WTC11 (cell line): ENCODE measurements around the gene ATG7. TPM values are rescaled to one million over a fixed set of nuclear protein-coding genes. Genes with fewer than 3 reads are reported as not detected.

Experiments
- ATAC-seq: fragments of 200-7000 bp; cut with Tn5 transposase; 2 replicates; pipeline ENCODE4 v1.10.0; 2021; ENCODE audit warnings: mild to moderate bottlenecking, moderate library complexity
- CTCF ChIA-PET: fragments of 300-600 bp; sonication (Branson Sonifier 250); formaldehyde crosslinking; loops from one replicate; lab custom pipeline; 2021; ENCODE audit warnings: antibody characterized with exemption; lab: Charles Lee
- POLR2A ChIA-PET: fragments of 350-600 bp; sonication (Branson Sonifier 250); formaldehyde crosslinking; loops from one replicate; lab custom pipeline; 2021; ENCODE audit warnings: antibody characterized with exemption; lab: Charles Lee
- DNase-seq: peaks from one replicate; pipeline ENCODE4 v3.0.0; 2021; ENCODE audit warnings: low spot score
- H3K27ac Mint-ChIP-seq: 2 replicates; pipeline ENCODE4 v1.8.0; 2021; ENCODE audit warnings: mixed read lengths
- H3K27me3 Mint-ChIP-seq: 2 replicates; pipeline ENCODE4 v1.8.0; 2021; ENCODE audit warnings: low read depth, mild to moderate bottlenecking, moderate library complexity, mixed read lengths
- H3K36me3 Mint-ChIP-seq: 2 replicates; pipeline ENCODE4 v1.8.0; 2021; ENCODE audit warnings: mixed read lengths
- H3K4me1 Mint-ChIP-seq: 2 replicates; pipeline ENCODE4 v1.8.0; 2022; ENCODE audit warnings: mixed read lengths
- H3K4me3 Mint-ChIP-seq: 2 replicates; pipeline ENCODE4 v1.8.0; 2021; ENCODE audit warnings: mild to moderate bottlenecking, moderate library complexity, mixed read lengths
- H3K9me3 Mint-ChIP-seq: 2 replicates; pipeline ENCODE4 v1.8.0; 2021; ENCODE audit warnings: mixed read lengths
- ARID4B ChIP-seq: sonication (generic); formaldehyde crosslinking; IDR thresholded peaks from 2 replicates; pipeline ENCODE4 v1.8.0; 2023; ENCODE audit warnings: missing genetic modification reagents, mild to moderate bottlenecking, borderline replicate concordance
- ATF3 ChIP-seq: sonication (generic); formaldehyde crosslinking; conservative IDR thresholded peaks from 2 replicates; pipeline ENCODE4 v1.8.1; 2022; ENCODE audit warnings: mild to moderate bottlenecking, missing genetic modification reagents
- CDX4 ChIP-seq: fragments of 250-450 bp; sonication (Bioruptor Pico); IDR thresholded peaks from 2 replicates; pipeline ENCODE4 v1.9.0; 2021; ENCODE audit warnings: moderate library complexity, mild to moderate bottlenecking, inconsistent platforms, borderline replicate concordance
- E2F4 ChIP-seq: sonication (generic); formaldehyde crosslinking; IDR thresholded peaks from 2 replicates; pipeline ENCODE4 v1.8.1; 2022; ENCODE audit warnings: low read depth, mild to moderate bottlenecking, moderate library complexity, missing genetic modification reagents, borderline replicate concordance
- ERG ChIP-seq: fragments of 250-450 bp; sonication (Bioruptor Pico); IDR thresholded peaks from 2 replicates; pipeline ENCODE4 v1.8.0; 2021; ENCODE audit warnings: mild to moderate bottlenecking
- ETV6 ChIP-seq: sonication (generic); formaldehyde crosslinking; IDR thresholded peaks from 2 replicates; pipeline ENCODE4 v1.8.1; 2022; ENCODE audit warnings: mild to moderate bottlenecking, missing genetic modification reagents
- FOXJ3 ChIP-seq: sonication (generic); formaldehyde crosslinking; IDR thresholded peaks from 2 replicates; pipeline ENCODE4 v1.9.0; 2021; ENCODE audit warnings: missing genetic modification reagents, mild to moderate bottlenecking, borderline replicate concordance
- FOXP1 ChIP-seq: sonication (generic); formaldehyde crosslinking; IDR thresholded peaks from 2 replicates; pipeline ENCODE4 v1.8.0; 2022; ENCODE audit warnings: missing genetic modification reagents, mild to moderate bottlenecking, moderate library complexity, borderline replicate concordance
- HMGA2 ChIP-seq: fragments of 250-450 bp; sonication (Bioruptor Pico); IDR thresholded peaks from 2 replicates; pipeline ENCODE4 v1.4.0; 2021; ENCODE audit warnings: mild to moderate bottlenecking, moderate library complexity
- JUN ChIP-seq: sonication (generic); formaldehyde crosslinking; IDR thresholded peaks from 2 replicates; pipeline ENCODE4 v1.8.0; 2023; ENCODE audit warnings: mild to moderate bottlenecking, missing genetic modification reagents
- KAT7 ChIP-seq: sonication (generic); formaldehyde crosslinking; IDR thresholded peaks from 2 replicates; pipeline ENCODE4 v1.8.1; 2023; ENCODE audit warnings: missing genetic modification reagents, mild to moderate bottlenecking, borderline replicate concordance
- MLX ChIP-seq: sonication (generic); formaldehyde crosslinking; IDR thresholded peaks from 2 replicates; pipeline ENCODE4 v1.8.1; 2023; ENCODE audit warnings: mild to moderate bottlenecking, missing genetic modification reagents, moderate library complexity
- NFATC4 ChIP-seq: fragments of 250-450 bp; sonication (Bioruptor Pico); IDR thresholded peaks from 2 replicates; pipeline ENCODE4 v1.9.0; 2021; ENCODE audit warnings: mild to moderate bottlenecking
- NFE2L1 ChIP-seq: sonication (generic); formaldehyde crosslinking; IDR thresholded peaks from 2 replicates; pipeline ENCODE4 v1.8.1; 2023; ENCODE audit warnings: missing genetic modification reagents
- NFYB ChIP-seq: sonication (generic); formaldehyde crosslinking; conservative IDR thresholded peaks from 2 replicates; pipeline ENCODE4 v1.8.0; 2022; ENCODE audit warnings: low read depth, missing genetic modification reagents
- NR1H2 ChIP-seq: sonication (generic); formaldehyde crosslinking; IDR thresholded peaks from 2 replicates; pipeline ENCODE4 v1.9.0; 2021; ENCODE audit warnings: mild to moderate bottlenecking, moderate library complexity, missing genetic modification reagents
- RORB ChIP-seq: fragments of 250-450 bp; sonication (Bioruptor Pico); IDR thresholded peaks from 2 replicates; pipeline ENCODE4 v1.9.0; 2021; ENCODE audit warnings: mild to moderate bottlenecking
- SMAD4 ChIP-seq: sonication (generic); formaldehyde crosslinking; IDR thresholded peaks from 2 replicates; pipeline ENCODE4 v1.8.0; 2022; ENCODE audit warnings: mild to moderate bottlenecking, missing genetic modification reagents
- SOX15 ChIP-seq: fragments of 250-450 bp; sonication (Bioruptor Pico); IDR thresholded peaks from 2 replicates; pipeline ENCODE4 v1.9.0; 2021; ENCODE audit warnings: mild to moderate bottlenecking
- SP1 ChIP-seq: sonication (generic); formaldehyde crosslinking; conservative IDR thresholded peaks from 2 replicates; pipeline ENCODE4 v1.8.1; 2022; ENCODE audit warnings: missing genetic modification reagents
- ZNF138 ChIP-seq: sonication (generic); formaldehyde crosslinking; conservative IDR thresholded peaks from 2 replicates; pipeline ENCODE4 v1.8.1; 2022; ENCODE audit warnings: mild to moderate bottlenecking, moderate library complexity, missing genetic modification reagents
- ZNF396 ChIP-seq: fragments of 250-450 bp; sonication (Bioruptor Pico); IDR thresholded peaks from 2 replicates; pipeline ENCODE4 v1.8.0; 2021; ENCODE audit warnings: mild to moderate bottlenecking, moderate library complexity, borderline replicate concordance
- ZNF416 ChIP-seq: fragments of 250-450 bp; sonication (Bioruptor Pico); IDR thresholded peaks from 2 replicates; pipeline ENCODE4 v1.9.0; 2021; ENCODE audit warnings: mild to moderate bottlenecking, inconsistent platforms
- ZNF423 ChIP-seq: fragments of 250-450 bp; sonication (Bioruptor Pico); IDR thresholded peaks from 2 replicates; pipeline ENCODE4 v2.1.2; 2022; ENCODE audit warnings: mild to moderate bottlenecking, moderate library complexity
- ZNF671 ChIP-seq: fragments of 250-450 bp; sonication (Bioruptor Pico); IDR thresholded peaks from 2 replicates; pipeline ENCODE4 v1.8.0; 2021; ENCODE audit warnings: mild to moderate bottlenecking
- total RNA-seq: library from RNA; stranded (reverse); gene quantifications from 3 replicates; pipeline ENCODE4 v1.2.3, GENCODE V29; 2021
- TF ChIP-seq, protein P1 (sequence below): sonication (generic); formaldehyde crosslinking; IDR thresholded peaks from 2 replicates; pipeline ENCODE4 v1.8.1; 2022; ENCODE audit warnings: mild to moderate bottlenecking, moderate library complexity, missing genetic modification reagents
- TF ChIP-seq, protein P2 (sequence below): sonication (generic); formaldehyde crosslinking; IDR thresholded peaks from 2 replicates; pipeline ENCODE4 v1.8.0; 2023; ENCODE audit warnings: missing genetic modification reagents

ATG7 gene
- total RNA-seq, 1 experiment from 2014 or later, result 17.5 TPM

DNA sequence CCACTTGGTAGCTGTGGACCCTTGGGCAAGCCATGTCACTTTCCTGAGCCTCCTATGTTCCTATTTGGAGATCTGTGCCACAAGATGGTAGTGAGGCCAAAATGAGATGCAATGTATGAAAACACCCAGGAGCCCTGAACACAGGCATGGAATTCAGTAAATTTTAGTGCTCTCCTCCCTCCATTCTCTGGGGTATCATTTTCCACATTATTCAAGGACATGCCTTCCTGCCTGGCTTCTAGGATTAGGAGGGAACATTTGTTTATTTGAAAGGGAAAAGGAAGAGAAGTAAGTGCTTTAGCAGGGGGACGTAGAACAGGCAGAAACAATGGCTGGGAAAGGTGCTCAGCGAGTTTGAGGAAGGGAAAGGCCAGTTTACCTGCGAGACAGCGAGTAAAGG is 98.8 kb downstream of the ATG7 start (continued):
- TF ChIP-seq SMAD4 (CRISPR knock-in tag) (no peak), ARID4B (CRISPR knock-in tag) (no peak), NFE2L1 (CRISPR knock-in tag) (no peak), ZNF671 (CRISPR knock-in tag) (no peak)

DNA sequence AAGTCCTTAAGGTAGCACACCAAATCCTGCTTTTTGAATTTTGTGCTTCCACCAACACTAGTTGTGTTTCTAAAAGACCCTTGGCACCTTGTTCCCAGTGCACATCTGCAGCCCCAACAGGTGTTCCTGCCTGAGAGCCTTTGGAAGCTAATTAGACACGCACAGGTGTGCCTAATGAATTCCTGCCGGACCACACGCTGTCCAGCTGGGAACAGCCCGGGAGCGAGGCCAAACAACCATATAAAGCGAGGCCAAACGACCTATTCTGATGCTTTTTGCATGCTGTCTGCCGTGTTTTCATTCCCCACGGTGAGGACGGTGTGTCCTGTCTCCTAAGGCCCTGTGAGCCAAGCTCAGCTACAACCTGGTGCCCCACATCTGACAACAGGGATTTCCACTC is 99.5 kb downstream of the ATG7 start:
- Mint-ChIP-seq H3K4me1 (peaks cover 33% of the 10 kb centered on the region), H3K27me3 (no peaks in the 10 kb centered on the region), H3K9me3 (0 out of 2 replicates have a peak, but pooled peaks cover 4% of the 10 kb centered on the region), H3K27ac (no peak overlapping the region), H3K36me3 (peaks cover 3% of the 10 kb centered on the region; the same call in 1 of the 2 replicates), H3K4me3 (no peak overlapping the region)
- CTCF ChIA-PET, result no interaction called here
- no peak for TF ChIP-seq E2F4
- TF ChIP-seq SOX15, result no peak
- TF ChIP-seq, protein P1, sequence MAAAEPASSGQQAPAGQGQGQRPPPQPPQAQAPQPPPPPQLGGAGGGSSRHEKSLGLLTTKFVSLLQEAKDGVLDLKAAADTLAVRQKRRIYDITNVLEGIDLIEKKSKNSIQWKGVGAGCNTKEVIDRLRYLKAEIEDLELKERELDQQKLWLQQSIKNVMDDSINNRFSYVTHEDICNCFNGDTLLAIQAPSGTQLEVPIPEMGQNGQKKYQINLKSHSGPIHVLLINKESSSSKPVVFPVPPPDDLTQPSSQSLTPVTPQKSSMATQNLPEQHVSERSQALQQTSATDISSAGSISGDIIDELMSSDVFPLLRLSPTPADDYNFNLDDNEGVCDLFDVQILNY (CRISPR knock-in tag), result no peak
- TF ChIP-seq SP1 (CRISPR knock-in tag), result no peak
- TF ChIP-seq ATF3, result no peak
- TF ChIP-seq JUN (CRISPR knock-in tag), result no peak
- TF ChIP-seq ZNF423, result no peak
- no peak for TF ChIP-seq HMGA2 (CRISPR knock-in tag)
- no peak for TF ChIP-seq ZNF138 (CRISPR knock-in tag)
- no peak for DNase-seq
- POLR2A ChIA-PET, result no interaction called here
- no peak for ATAC-seq

GRCh38 chr3:11373235-11373634 is 101.0 kb downstream of the ATG7 start:
- Mint-ChIP-seq H3K27ac (no peak overlapping the region), H3K9me3 (0 out of 2 replicates have a peak, but pooled peaks cover 4% of the 10 kb centered on the region), H3K4me1 (peaks cover 22% of the 10 kb centered on the region), H3K4me3 (no peak overlapping the region), H3K36me3 (peaks cover 3% of the 10 kb centered on the region; the same call in 1 of the 2 replicates), H3K27me3 (no peaks in the 10 kb centered on the region)
- POLR2A ChIA-PET, result no interaction called here
- CTCF ChIA-PET, result no interaction called here
- DNase-seq, result no peak
- ATAC-seq, result peak; percentile 43
- TF ChIP-seq KAT7, result no peak
- TF ChIP-seq NFATC4, result no peak
- TF ChIP-seq NR1H2, result no peak
- TF ChIP-seq MLX (CRISPR knock-in tag), result no peak
- TF ChIP-seq HMGA2 (CRISPR knock-in tag), result no peak
- TF ChIP-seq RORB (CRISPR knock-in tag), result no peak
- TF ChIP-seq ZNF396 (CRISPR knock-in tag), result no peak
- no peak for TF ChIP-seq ZNF416 (CRISPR knock-in tag)
- TF ChIP-seq, protein P2, sequence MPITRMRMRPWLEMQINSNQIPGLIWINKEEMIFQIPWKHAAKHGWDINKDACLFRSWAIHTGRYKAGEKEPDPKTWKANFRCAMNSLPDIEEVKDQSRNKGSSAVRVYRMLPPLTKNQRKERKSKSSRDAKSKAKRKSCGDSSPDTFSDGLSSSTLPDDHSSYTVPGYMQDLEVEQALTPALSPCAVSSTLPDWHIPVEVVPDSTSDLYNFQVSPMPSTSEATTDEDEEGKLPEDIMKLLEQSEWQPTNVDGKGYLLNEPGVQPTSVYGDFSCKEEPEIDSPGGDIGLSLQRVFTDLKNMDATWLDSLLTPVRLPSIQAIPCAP (CRISPR knock-in tag), result no peak
- no peak for TF ChIP-seq ERG (CRISPR knock-in tag)
- no peak for TF ChIP-seq NFYB (CRISPR knock-in tag)
- TF ChIP-seq ETV6, result no peak
- no peak for TF ChIP-seq FOXP1 (CRISPR knock-in tag)
- TF ChIP-seq CDX4 (CRISPR knock-in tag), result no peak
- TF ChIP-seq FOXJ3, result no peak
- no peak for TF ChIP-seq ZNF138 (CRISPR knock-in tag)
